SK-N-SH treated with all-trans-retinoic acid at 6 μM for 48 hours (cell line): Measurements from ENCODE around the gene RACK1.

Experiments used
- ATAC-seq: fragments of 200-7000 bp; cut with Tn5 transposase; 3 replicates; pipeline ENCODE4 v1.9.1; 2020; ENCODE audit warnings: mild to moderate bottlenecking, moderate library complexity
- ARNTL ChIP-seq: fragments of 450-650 bp; formaldehyde crosslinking; IDR thresholded peaks from 2 replicates; pipeline ENCODE4 v1.5.0; 2020; ENCODE audit warnings: low read depth, mild to moderate bottlenecking, moderate library complexity, borderline replicate concordance
- BACH2 ChIP-seq: fragments of 250-450 bp; sonication (Bioruptor Pico); IDR thresholded peaks from 2 replicates; pipeline ENCODE4 v1.9.0; 2021; ENCODE audit warnings: mild to moderate bottlenecking, borderline replicate concordance
- CSDC2 ChIP-seq: fragments of 250-450 bp; sonication (Bioruptor Pico); IDR thresholded peaks from 2 replicates; pipeline ENCODE4 v1.5.0; 2020; ENCODE audit warnings: mild to moderate bottlenecking, moderate library complexity
- CSRNP3 ChIP-seq: fragments of 250-450 bp; sonication (Bioruptor Pico); IDR thresholded peaks from 2 replicates; pipeline ENCODE4 v1.5.1; 2021; ENCODE audit warnings: mild to moderate bottlenecking, moderate library complexity
- GLIS3 ChIP-seq: fragments of 250-450 bp; sonication (Bioruptor Pico); IDR thresholded peaks from 2 replicates; pipeline ENCODE4 v1.5.0; 2020; ENCODE audit warnings: mild to moderate bottlenecking, moderate library complexity
- OSR1 ChIP-seq: fragments of 250-450 bp; sonication (Bioruptor Pico); IDR thresholded peaks from 2 replicates; pipeline ENCODE4 v1.8.0; 2022; ENCODE audit warnings: moderate library complexity, mild to moderate bottlenecking, inconsistent platforms
- PATZ1 ChIP-seq: fragments of 250-450 bp; sonication (Bioruptor Pico); IDR thresholded peaks from 2 replicates; pipeline ENCODE4 v1.8.0; 2020; ENCODE audit warnings: mild to moderate bottlenecking, moderate library complexity, borderline replicate concordance
- POU6F1 ChIP-seq: fragments of 250-450 bp; sonication (Bioruptor Pico); IDR thresholded peaks from 2 replicates; pipeline ENCODE4 v1.8.0; 2021; ENCODE audit warnings: low read depth, mild to moderate bottlenecking, moderate library complexity, borderline replicate concordance
- PPARA ChIP-seq: fragments of 250-450 bp; sonication (Bioruptor Pico); IDR thresholded peaks from 2 replicates; pipeline ENCODE4 v1.5.0; 2020; ENCODE audit warnings: mild to moderate bottlenecking, borderline replicate concordance
- RARB ChIP-seq: fragments of 250-450 bp; sonication (Bioruptor Pico); IDR thresholded peaks from 2 replicates; pipeline ENCODE4 v1.8.0; 2021; ENCODE audit warnings: mild to moderate bottlenecking, moderate library complexity
- TCF4 ChIP-seq: fragments of 250-450 bp; sonication (Bioruptor Pico); IDR thresholded peaks from 2 replicates; pipeline ENCODE4 v1.8.0; 2021; ENCODE audit warnings: mild to moderate bottlenecking, moderate library complexity, borderline replicate concordance
- TOX ChIP-seq: fragments of 250-450 bp; sonication (Bioruptor Pico); IDR thresholded peaks from 2 replicates; pipeline ENCODE4 v1.8.0; 2021; ENCODE audit warnings: mild to moderate bottlenecking, moderate library complexity, borderline replicate concordance
- TSHZ2 ChIP-seq: fragments of 250-450 bp; sonication (Bioruptor Pico); IDR thresholded peaks from 2 replicates; pipeline ENCODE4 v1.5.0; 2020; ENCODE audit warnings: mild to moderate bottlenecking, moderate library complexity
- ZC3H10 ChIP-seq: fragments of 250-450 bp; sonication (Bioruptor Pico); IDR thresholded peaks from 2 replicates; pipeline ENCODE4 v1.5.1; 2021; ENCODE audit warnings: mild to moderate bottlenecking, moderate library complexity
- ZFP3 ChIP-seq: fragments of 250-450 bp; sonication (Bioruptor Pico); IDR thresholded peaks from 2 replicates; pipeline ENCODE4 v1.5.0; 2020; ENCODE audit warnings: mild to moderate bottlenecking, moderate library complexity
- ZFP30 ChIP-seq: fragments of 450-650 bp; formaldehyde crosslinking; IDR thresholded peaks from 2 replicates; pipeline ENCODE4 v1.5.0; 2022; ENCODE audit warnings: mild to moderate bottlenecking, moderate library complexity
- ZNF565 ChIP-seq: fragments of 450-650 bp; formaldehyde crosslinking; conservative IDR thresholded peaks from 2 replicates; pipeline ENCODE4 v1.5.0; 2020; ENCODE audit warnings: low read depth, mild to moderate bottlenecking, moderate library complexity
- ZNF70 ChIP-seq: fragments of 450-650 bp; formaldehyde crosslinking; IDR thresholded peaks from 2 replicates; pipeline ENCODE4 v1.5.0; 2020; ENCODE audit warnings: mild to moderate bottlenecking, moderate library complexity

RACK1 gene

GRCh38 chr5:181189962-181190710, 53.6 kb downstream of the RACK1 start (continued):
- TF ChIP-seq POU6F1 (no peak), ARNTL (CRISPR knock-in tag) (no peak), TCF4 (CRISPR knock-in tag) (no peak), RARB (no peak), CSDC2 (CRISPR knock-in tag) (no peak), ZC3H10 (no peak), BACH2 (CRISPR knock-in tag) (no peak), PATZ1 (CRISPR knock-in tag) (no peak), ZFP30 (CRISPR knock-in tag) (no peak), ZFP3 (CRISPR knock-in tag) (no peak), TOX (CRISPR knock-in tag) (no peak), GLIS3 (CRISPR knock-in tag) (no peak), PPARA (CRISPR knock-in tag) (no peak)

- peak; percentile 6 for ATAC-seq
- no peak for TF ChIP-seq CSRNP3
- TF ChIP-seq ZFP30 (CRISPR knock-in tag): no peak
- TF ChIP-seq TCF4 (CRISPR knock-in tag): no peak
- TF ChIP-seq ZFP3 (CRISPR knock-in tag): no peak
- no peak for TF ChIP-seq OSR1 (CRISPR knock-in tag)
- TF ChIP-seq ARNTL (CRISPR knock-in tag): no peak
- TF ChIP-seq RARB: no peak
- TF ChIP-seq POU6F1: no peak
- no peak for TF ChIP-seq BACH2 (CRISPR knock-in tag)
- TF ChIP-seq PATZ1 (CRISPR knock-in tag): no peak
- TF ChIP-seq TSHZ2 (CRISPR knock-in tag): no peak
- no peak for TF ChIP-seq ZC3H10
- no peak for TF ChIP-seq ZNF565 (CRISPR knock-in tag)
- no peak for TF ChIP-seq PPARA (CRISPR knock-in tag)
- no peak for TF ChIP-seq TOX (CRISPR knock-in tag)
- TF ChIP-seq CSDC2 (CRISPR knock-in tag): no peak
- TF ChIP-seq ZNF70 (CRISPR knock-in tag): no peak
Measured at GRCh38 chr5:181189363-181189961, 54.2 kb downstream of the RACK1 start.
